Measurements from ENCODE around the gene STX12. TPM values are rescaled to one million over a fixed set of nuclear protein-coding genes. Genes with fewer than 3 reads are reported as not detected.
"Not testable (repeated sequence)": the region's sequence is repeated elsewhere in the genome, so short reads cannot be mapped to it uniquely, and the experiment has no call there.

STX12 gene
- total RNA-seq, 2 experiments from 2014 or later = 32.0 to 33.1 TPM

DNA sequence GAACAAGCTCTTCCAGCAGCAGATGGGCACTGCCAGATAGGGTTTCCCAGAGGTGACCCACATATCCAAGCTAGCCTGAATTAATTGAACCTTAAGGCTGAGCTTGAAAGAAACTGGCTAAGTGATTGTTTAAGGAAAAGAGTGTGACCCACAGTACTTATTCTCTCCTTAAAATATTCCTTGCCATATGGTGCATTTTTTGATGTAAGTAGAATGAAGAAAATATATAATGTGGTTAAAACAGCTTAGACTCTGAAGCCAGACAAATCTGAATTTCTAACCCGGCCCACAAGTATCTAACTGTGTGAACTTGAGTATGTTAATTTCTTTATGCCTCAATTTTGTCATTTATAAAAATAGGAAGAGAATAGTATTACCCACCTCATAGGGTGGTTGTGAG lies 62.5 kb downstream of the STX12 start:
- Mint-ChIP-seq H3K27me3 (no peaks in the 10 kb centered on the region), H3K4me3 (no peak overlapping the region), H3K27ac (no peak overlapping the region), H3K36me3 (ENCODE audit: low read depth) (peaks cover 36% of the 10 kb centered on the region), H3K4me1 (peaks cover 37% of the 10 kb centered on the region), H3K9me3 (no peaks in the 10 kb centered on the region)
- POLR2A ChIA-PET = interaction anchor here (0.7 kb wide), 1 partner anchor 201 kb away, joined by 3 read pairs; no protein-coding TSS in a partner anchor
- no peak for DNase-seq
- CTCF ChIA-PET = interaction anchor here (1.5 kb wide), 1 partner anchor 110 kb away, joined by 3 read pairs; the partner anchor contains the start of gene FAM76A

DNA sequence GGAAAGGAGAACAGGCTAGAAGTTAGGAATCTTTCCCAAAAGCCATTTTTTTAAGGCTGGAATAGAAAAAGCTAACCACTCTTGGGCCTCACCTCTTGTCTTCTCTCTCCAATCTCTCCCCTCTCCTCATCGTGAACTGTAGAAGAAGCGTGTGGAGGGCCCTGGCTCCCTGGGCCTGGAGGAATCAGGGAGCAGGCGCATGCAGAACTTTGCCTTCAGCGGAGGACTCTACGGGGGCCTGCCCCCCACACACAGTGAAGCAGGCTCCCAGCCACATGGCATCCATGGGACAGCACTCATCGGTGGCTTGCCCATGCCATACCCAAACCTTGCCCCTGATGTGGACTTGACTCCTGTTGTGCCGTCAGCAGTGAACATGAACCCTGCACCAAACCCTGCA lies 76.9 kb downstream of the STX12 start:
- no peak for DNase-seq
- no peak overlapping the region for H3K4me3 Mint-ChIP-seq
- H3K27me3 Mint-ChIP-seq = no peaks in the 10 kb centered on the region
- H3K4me1 Mint-ChIP-seq = no peaks in the 10 kb centered on the region
- no peaks in the 10 kb centered on the region for H3K9me3 Mint-ChIP-seq
- peaks cover 55% of the 10 kb centered on the region for H3K36me3 Mint-ChIP-seq (ENCODE audit: low read depth)
- H3K27ac Mint-ChIP-seq = no peak overlapping the region
- ChIA-PET CTCF (no interaction called here), POLR2A (interaction anchor here (1.1 kb wide), 1 partner anchor 8 kb away, joined by 6 read pairs; no protein-coding TSS in a partner anchor)

DNA sequence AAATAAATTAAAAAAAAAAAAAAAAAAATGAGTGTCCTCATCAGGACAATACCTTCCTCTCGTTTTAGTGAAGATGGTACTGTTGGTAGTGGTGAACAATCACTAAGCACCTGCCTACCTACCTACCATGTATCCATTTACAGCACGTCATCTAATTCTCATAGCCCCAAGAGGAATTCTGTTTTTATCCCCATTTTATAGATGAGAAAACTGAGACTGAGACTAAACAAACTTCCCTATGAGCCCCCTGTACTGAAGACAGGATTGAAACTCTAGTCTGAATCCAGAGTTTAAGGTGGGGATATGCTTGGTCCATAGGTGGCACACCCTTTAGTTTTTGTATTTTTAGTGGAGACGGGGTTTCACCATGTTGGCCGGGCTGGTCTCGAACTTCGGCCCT lies 82.1 kb downstream of the STX12 start:
- Mint-ChIP-seq H3K4me3 (no peak overlapping the region), H3K27me3 (no peaks in the 10 kb centered on the region), H3K36me3 (ENCODE audit: low read depth) (peaks cover 19% of the 10 kb centered on the region), H3K4me1 (peaks cover 12% of the 10 kb centered on the region), H3K27ac (no peak overlapping the region), H3K9me3 (no peaks in the 10 kb centered on the region)
- ChIA-PET CTCF (no interaction called here), POLR2A (no interaction called here)
- no peak for DNase-seq

DNA sequence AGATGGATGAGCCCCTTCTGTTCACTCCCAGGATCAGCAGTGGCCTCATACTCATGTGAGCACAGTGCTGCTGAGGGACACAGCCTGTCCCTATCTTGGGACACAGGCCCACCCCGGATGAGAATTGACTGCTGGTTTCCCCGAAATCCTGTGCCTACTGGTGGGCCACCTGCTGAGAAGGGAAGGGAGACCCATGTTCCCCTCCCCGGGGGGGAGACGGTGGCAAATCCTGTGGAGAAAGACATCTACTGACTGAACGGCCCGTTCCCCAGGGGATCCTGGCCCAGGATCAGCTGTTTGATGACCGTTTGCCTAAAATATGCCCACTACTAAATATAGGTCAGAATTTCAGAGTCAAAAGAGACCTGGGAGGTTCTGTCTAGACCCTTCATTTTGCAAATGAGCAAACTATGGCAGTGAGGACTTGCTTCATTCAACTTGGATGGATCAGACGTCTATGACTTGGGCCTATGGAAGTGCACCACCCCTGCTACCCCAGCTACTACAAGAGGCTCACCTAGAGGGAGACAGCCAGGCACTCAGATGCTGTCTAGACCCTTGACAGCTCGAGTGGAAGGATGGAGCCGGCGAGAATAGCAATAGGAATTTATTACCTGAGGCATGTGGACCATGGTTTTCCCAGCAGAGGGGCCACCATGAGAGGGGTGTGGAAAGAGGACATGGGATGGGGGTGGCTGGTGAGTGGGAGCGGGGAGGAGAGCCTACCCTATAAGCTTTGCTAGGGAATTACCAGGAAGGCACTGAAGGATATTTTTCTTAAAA lies 83.7 kb downstream of the STX12 start:
- H3K9me3 Mint-ChIP-seq = no peaks in the 10 kb centered on the region
- ChIA-PET POLR2A (interaction anchor here (0.7 kb wide), 1 partner anchor 35 kb away, joined by 3 read pairs; no protein-coding TSS in a partner anchor), CTCF (interaction anchor here (0.7 to 3.6 kb wide), 15 partner anchors 8 to 501 kb away, joined by 3 to 22 read pairs (median 4); partner anchors contain the start of gene EYA3)
- no peak overlapping the region for H3K4me3 Mint-ChIP-seq
- H3K4me1 Mint-ChIP-seq = peaks cover 12% of the 10 kb centered on the region
- DNase-seq = no peak
- H3K36me3 Mint-ChIP-seq (ENCODE audit: low read depth) = peaks cover 2% of the 10 kb centered on the region
- no peak overlapping the region for H3K27ac Mint-ChIP-seq
- H3K27me3 Mint-ChIP-seq = no peaks in the 10 kb centered on the region

DNA sequence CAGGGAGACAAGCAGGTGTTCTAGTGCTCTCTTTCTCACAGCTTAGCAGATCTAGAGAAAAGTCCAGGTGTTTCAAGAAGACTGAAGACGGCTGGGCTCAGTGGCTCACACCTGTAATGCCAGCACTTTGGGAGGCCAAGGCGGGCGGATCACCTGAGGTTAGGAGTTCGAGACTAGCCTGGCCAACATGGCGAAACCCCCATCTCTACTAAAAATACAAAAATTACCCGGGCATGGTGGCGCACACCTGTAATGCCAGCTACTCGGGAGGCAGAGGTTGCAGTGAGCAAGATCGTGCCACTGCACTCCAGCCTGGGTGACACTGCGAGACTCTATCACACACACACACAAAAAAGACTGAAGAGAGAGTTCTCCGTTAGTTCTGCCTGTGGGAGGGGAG lies 84.5 kb downstream of the STX12 start:
- H3K4me3 Mint-ChIP-seq; H3K27ac Mint-ChIP-seq; H3K27me3 Mint-ChIP-seq; H3K36me3 Mint-ChIP-seq (ENCODE audit: low read depth); DNase-seq; H3K9me3 Mint-ChIP-seq: not testable (repeated sequence)
- CTCF ChIA-PET = interaction anchor here (0.6 to 3.6 kb wide), 20 partner anchors 9 to 388 kb away, joined by 3 to 22 read pairs (median 4); partner anchors contain the start of gene EYA3
- H3K4me1 Mint-ChIP-seq = peaks cover 15% of the 10 kb centered on the region
- POLR2A ChIA-PET = interaction anchor here (0.6 to 1.1 kb wide), 3 partner anchors 8 to 230 kb away, joined by 3 to 6 read pairs (median 6); partner anchors contain the start of gene EYA3

DNA sequence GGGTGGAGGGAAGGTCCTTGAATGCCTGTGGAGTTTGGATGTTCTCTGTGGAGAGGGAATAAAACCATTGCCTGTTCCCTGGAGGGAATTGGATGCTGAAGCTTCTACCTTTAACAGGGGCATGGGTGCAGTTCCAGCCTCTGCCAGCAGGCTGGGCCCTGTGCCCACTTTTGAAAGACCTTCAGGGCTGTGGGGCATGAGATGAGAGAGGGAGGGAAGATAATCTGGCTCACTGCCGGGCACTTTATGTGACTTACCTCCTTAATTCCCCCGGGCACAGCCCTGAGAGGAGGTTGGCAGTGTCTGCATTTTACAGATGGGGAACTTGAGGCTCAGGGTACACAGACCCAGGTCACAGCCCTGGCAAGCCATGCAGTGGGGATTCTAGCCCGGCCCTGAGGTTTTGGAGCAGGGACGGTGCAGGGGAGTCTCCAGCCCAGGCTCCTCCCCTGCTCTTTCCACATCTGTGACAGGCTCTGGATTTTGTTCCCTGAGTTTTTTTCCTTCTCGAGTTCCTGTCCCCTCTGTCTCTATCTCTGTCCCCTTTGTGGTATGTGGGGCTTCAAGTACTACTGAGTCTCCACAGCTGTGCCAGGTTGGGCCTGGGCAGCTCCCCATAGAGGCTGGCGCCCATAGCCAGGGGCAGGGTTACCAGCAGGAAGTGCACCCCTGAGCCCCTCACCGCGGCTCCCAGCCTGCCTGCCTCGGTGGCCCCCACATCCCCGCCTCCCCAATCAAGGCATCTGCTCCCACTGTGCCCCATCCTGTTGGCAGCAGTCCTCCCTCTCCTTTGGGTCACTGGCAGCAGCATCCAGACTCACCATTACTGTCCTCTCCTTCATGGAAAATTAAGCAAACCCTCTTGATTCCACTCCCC lies 85.3 kb downstream of the STX12 start:
- ChIA-PET CTCF (interaction anchor here (0.6 to 3.6 kb wide), 18 partner anchors 10 to 351 kb away, joined by 3 to 22 read pairs (median 4); partner anchors contain the start of gene EYA3), POLR2A (interaction anchor here (0.5 to 1.1 kb wide), 4 partner anchors 8 to 230 kb away, joined by 3 to 6 read pairs (median 5); partner anchors contain the start of gene EYA3)
- H3K4me1 Mint-ChIP-seq = peaks cover 21% of the 10 kb centered on the region
- H3K27me3 Mint-ChIP-seq = no peaks in the 10 kb centered on the region
- DNase-seq = peak; percentile 89
- no peaks in the 10 kb centered on the region for H3K36me3 Mint-ChIP-seq (ENCODE audit: low read depth)
- no peaks in the 10 kb centered on the region for H3K9me3 Mint-ChIP-seq
- H3K4me3 Mint-ChIP-seq = no peak overlapping the region
- H3K27ac Mint-ChIP-seq = no peak overlapping the region

DNA sequence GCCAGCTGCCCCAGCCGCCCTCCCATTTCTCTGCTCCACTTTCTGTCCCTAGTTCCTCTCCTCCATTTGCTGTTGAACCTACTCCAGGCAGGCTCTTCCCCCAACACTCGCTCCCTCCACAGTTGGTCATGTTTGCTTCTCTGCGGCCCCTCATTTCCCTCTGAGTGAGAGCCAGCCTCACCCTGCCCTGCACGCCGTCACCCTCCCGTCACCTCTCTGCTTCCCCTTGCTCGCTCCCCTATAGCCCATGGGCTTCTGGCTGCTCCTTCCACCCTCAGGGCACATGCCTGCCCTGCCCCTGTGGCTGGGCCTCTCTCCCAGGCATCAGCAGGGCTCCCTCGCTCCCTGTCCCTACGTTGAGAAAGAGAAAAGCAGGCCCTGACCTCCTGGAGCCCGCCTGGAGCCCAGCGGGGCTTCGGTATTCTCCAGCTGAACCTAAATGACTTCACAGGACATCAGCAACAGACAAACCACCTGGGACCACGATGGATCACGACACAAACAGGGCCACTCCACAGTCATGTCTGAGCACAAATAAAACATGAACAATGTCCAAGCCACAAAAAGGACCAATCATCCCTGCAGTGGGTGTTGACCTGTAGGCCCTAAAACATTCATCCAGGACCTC lies 86.0 kb downstream of the STX12 start:
- POLR2A ChIA-PET = no interaction called here
- Mint-ChIP-seq H3K9me3 (no peaks in the 10 kb centered on the region), H3K36me3 (ENCODE audit: low read depth) (no peaks in the 10 kb centered on the region), H3K27ac (no peak overlapping the region), H3K4me1 (peaks cover 27% of the 10 kb centered on the region), H3K27me3 (no peaks in the 10 kb centered on the region), H3K4me3 (no peak overlapping the region)
- CTCF ChIA-PET = interaction anchor here (1.3 to 3.6 kb wide), 3 partner anchors 120 to 350 kb away, joined by 5 to 22 read pairs (median 18); no protein-coding TSS in a partner anchor
- DNase-seq = no peak

- Mint-ChIP-seq H3K9me3 (no peaks in the 10 kb centered on the region), H3K36me3 (ENCODE audit: low read depth) (no peaks in the 10 kb centered on the region), H3K4me1 (peaks cover 40% of the 10 kb centered on the region), H3K27me3 (no peaks in the 10 kb centered on the region), H3K4me3 (no peak overlapping the region), H3K27ac (no peak overlapping the region)
- CTCF ChIA-PET = no interaction called here
- DNase-seq = no peak
- POLR2A ChIA-PET = no interaction called here
Measured at GRCh38 chr1:27861436-27861835, 88.4 kb downstream of the STX12 start.

DNA sequence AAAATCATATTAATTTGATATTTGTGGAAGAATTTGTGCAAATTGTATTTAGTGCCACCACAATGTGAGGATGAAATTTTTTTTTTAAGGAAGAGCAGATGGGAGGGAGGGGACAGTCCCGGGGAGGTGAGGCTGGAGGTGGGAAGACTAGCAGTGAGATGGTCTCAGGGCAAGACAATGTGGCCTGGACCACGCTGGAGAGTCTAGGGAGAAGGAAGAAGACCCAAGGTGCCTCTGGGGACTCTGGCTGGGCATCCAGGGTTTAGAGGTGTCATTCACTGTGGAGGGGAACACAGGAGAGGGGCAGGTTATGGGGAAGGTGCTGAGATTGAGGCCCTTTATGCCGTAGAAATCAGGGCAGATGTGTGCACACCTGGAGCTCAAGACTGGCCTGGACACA lies 89.0 kb downstream of the STX12 start:
- Mint-ChIP-seq H3K4me1 (peaks cover 42% of the 10 kb centered on the region), H3K36me3 (ENCODE audit: low read depth) (no peaks in the 10 kb centered on the region), H3K27ac (no peak overlapping the region), H3K4me3 (no peak overlapping the region), H3K9me3 (no peaks in the 10 kb centered on the region), H3K27me3 (no peaks in the 10 kb centered on the region)
- POLR2A ChIA-PET = no interaction called here
- DNase-seq = no peak
- CTCF ChIA-PET = no interaction called here

DNA sequence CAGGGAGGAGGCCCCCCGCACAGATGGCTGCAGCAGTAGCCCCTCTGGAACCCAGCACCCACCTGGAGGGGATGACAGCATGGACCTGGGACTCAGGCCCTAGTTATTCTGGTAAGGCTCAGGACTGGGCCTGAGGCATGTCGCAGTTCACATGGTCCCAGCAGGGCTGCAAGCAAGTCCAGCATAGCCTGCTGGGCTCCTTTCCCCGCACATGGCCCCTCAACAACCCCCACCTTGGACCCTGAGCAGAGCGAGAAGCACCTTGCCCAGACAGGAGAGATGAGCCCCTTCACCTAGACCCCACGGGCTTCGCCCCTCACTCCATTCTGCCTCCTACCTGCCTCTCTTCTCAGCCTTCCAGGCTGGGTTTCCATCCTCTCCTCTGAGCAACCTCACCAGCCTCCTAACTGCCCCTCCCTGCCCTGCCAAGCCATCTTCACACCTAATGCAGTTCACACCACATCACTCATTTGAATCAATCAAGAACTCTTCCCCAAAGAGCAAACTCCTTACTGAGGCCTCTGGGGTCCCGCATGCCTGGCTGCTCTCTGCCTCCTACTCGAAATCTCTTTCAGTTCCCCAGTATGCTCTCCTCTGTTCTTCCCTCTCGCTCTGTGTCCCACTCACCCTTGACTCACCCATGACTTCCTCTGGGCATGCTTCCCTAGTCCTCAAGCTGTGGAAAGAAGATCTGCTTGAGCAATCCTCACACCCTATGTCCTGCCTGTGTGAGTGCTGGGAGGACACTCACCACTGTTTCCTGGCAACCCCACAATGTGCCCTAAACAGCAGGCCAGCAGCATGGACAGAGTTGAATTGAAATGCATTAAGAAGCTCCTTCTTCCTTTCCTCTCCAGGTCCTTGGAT lies 89.9 kb downstream of the STX12 start:
- POLR2A ChIA-PET = interaction anchor here (0.7 to 1.8 kb wide), 4 partner anchors 10 to 97 kb away, joined by 3 to 7 read pairs (median 4); partner anchors contain the start of genes STX12, THEMIS2 and XKR8
- Mint-ChIP-seq H3K36me3 (ENCODE audit: low read depth) (no peaks in the 10 kb centered on the region), H3K9me3 (no peaks in the 10 kb centered on the region), H3K4me1 (peaks cover 48% of the 10 kb centered on the region), H3K27me3 (no peaks in the 10 kb centered on the region), H3K4me3 (no peak overlapping the region), H3K27ac (no peak overlapping the region)
- CTCF ChIA-PET = interaction anchor here (1.3 kb wide), 1 partner anchor 117 kb away, joined by 4 read pairs; no protein-coding TSS in a partner anchor
- no peak for DNase-seq

- no peak for DNase-seq
- H3K36me3 Mint-ChIP-seq (ENCODE audit: low read depth) = no peaks in the 10 kb centered on the region
- no peak overlapping the region for H3K4me3 Mint-ChIP-seq
- no peak overlapping the region for H3K27ac Mint-ChIP-seq
- no peaks in the 10 kb centered on the region for H3K27me3 Mint-ChIP-seq
- ChIA-PET POLR2A (interaction anchor here (0.7 to 1.8 kb wide), 4 partner anchors 9 to 97 kb away, joined by 3 to 7 read pairs (median 4); partner anchors contain the start of genes STX12, THEMIS2 and XKR8), CTCF (interaction anchor here (0.7 to 1.3 kb wide), 4 partner anchors 11 to 172 kb away, joined by 3 to 4 read pairs (median 4); no protein-coding TSS in a partner anchor)
- no peaks in the 10 kb centered on the region for H3K9me3 Mint-ChIP-seq
- peaks cover 46% of the 10 kb centered on the region for H3K4me1 Mint-ChIP-seq
Measured at GRCh38 chr1:27863538-27863915, 90.5 kb downstream of the STX12 start.

Data from activated CD4-positive, alpha-beta memory T cell treated with anti-CD3 and anti-CD28 coated beads, Interleukin-2, amount 10 ng/mL, durations not matched to agents 7 days and 5 days (primary cell).